Measurements from ENCODE around the gene TMEM250.
"Not testable (repeated sequence)": the region's sequence is repeated elsewhere in the genome, so short reads cannot be mapped to it uniquely, and the experiment has no call there.

Gene TMEM250

GRCh38 chr9:136110082-136111061 is 8.3 kb downstream of the TMEM250 start:
- no peak for FAIRE-seq

GRCh38 chr9:136109351-136110081 is 9.2 kb downstream of the TMEM250 start:
- no peak for FAIRE-seq

GRCh38 chr9:136108648-136109266 is 9.9 kb downstream of the TMEM250 start:
- no peak for FAIRE-seq

GRCh38 chr9:136107953-136108647 is 10.6 kb downstream of the TMEM250 start:
- FAIRE-seq: no peak

- no peak for FAIRE-seq
These were observed 11.3 kb downstream of the TMEM250 start for GRCh38 chr9:136107155-136107952.

- no peak for FAIRE-seq
These were observed 13.1 kb downstream of the TMEM250 start for GRCh38 chr9:136105398-136106135.

GRCh38 chr9:136104916-136105315 is 13.8 kb downstream of the TMEM250 start:
- FAIRE-seq: no peak

GRCh38 chr9:136104488-136104800 is 14.2 kb downstream of the TMEM250 start:
- FAIRE-seq: no peak

- no peak for FAIRE-seq
These were observed 14.8 kb downstream of the TMEM250 start for GRCh38 chr9:136103651-136104487.

- not testable (repeated sequence) for FAIRE-seq
These were observed 17.0 kb downstream of the TMEM250 start for GRCh38 chr9:136101615-136102074.

GRCh38 chr9:136100700-136101614 is 17.7 kb downstream of the TMEM250 start:
- FAIRE-seq: no peak

GRCh38 chr9:136099542-136099941 is 19.1 kb downstream of the TMEM250 start:
- FAIRE-seq: no peak

GRCh38 chr9:136098844-136099243 is 19.8 kb downstream of the TMEM250 start:
- no peak for FAIRE-seq

- FAIRE-seq: no peak
These were observed 20.5 kb downstream of the TMEM250 start for GRCh38 chr9:136098210-136098609.

GRCh38 chr9:136096505-136097001 is 22.1 kb downstream of the TMEM250 start:
- FAIRE-seq: no peak

GRCh38 chr9:136095070-136096058 is 23.3 kb downstream of the TMEM250 start, which contains the start of gene NACC2:
Gene NACC2, minus strand, starts transcription at chr9:136095289. Its CDS starts 44,768 bp downstream, at chr9:136050521.
- FAIRE-seq: no peak

Data from islet of Langerhans (tissue), 1 donor.